Stimulated activated naive CD4-positive, alpha-beta T cell (primary cell): Measurements from ENCODE around the gene GBF1.
"Not testable (repeated sequence)": the region's sequence is repeated elsewhere in the genome, so short reads cannot be mapped to it uniquely, and the experiment has no call there.

ENCODE experiments used
- DNase-seq, 6 experiments: peaks; one replicate each; lab custom pipeline; 2025; lab: John Stamatoyannopoulos, UW

The GBF1 gene

DNA sequence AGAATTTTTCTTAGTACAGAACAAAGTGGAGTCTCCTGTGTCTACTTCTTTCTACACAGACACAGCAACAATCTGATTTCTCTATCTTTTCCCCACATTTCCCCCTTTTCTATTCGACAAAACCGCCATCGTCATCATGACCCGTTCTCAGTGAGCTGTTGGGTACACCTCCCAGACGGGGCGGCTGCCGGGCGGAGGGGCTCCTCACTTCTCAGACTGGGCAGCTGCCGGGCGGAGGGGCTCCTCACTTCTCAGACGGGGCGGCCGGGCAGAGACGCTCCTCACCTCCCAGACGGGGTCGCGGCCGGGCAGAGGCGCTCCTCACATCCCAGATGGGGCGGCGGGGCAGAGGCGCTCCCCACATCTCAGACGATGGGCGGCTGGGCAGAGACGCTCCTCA is 56.0 kb downstream of the GBF1 start:
- DNase-seq: not testable (repeated sequence)

DNA sequence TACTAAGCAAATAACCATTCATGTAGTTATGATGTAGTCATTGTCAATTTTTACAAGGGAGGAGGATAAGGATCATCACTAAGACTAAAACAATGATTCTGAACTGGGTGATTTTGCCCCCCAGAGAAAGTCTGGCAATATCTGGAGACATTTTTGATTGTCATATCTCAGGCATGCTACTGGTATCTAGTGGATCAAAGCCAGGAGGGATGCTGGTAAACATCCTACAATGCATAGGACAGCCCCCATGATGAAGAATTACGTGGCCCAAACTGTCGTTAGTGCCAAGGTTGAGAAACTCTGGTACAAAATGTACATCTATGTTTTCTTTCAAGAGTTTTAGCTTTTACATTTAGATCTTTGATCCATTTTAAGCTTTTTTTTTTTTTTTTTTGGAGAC is 57.3 kb downstream of the GBF1 start:
- DNase-seq: no peak

DNA sequence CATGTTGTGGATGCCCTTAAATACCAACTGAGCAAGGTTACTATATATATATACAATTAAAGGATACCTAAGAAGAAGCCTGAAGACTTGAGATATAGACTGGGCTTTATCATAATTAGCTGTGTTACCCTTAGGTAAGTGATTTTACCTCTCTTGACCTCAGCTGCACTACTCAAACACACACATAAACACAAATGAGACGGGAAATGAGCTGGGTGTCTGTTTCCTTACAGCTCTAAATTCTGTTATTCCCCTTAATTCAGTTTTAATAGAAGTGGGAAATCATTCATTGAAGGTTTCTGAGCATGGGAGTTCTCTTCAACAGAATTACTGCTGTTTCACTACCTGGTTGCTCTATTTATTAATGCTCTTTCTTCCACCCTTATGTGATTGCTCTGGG is 60.7 kb downstream of the GBF1 start:
- no peak for DNase-seq

DNA sequence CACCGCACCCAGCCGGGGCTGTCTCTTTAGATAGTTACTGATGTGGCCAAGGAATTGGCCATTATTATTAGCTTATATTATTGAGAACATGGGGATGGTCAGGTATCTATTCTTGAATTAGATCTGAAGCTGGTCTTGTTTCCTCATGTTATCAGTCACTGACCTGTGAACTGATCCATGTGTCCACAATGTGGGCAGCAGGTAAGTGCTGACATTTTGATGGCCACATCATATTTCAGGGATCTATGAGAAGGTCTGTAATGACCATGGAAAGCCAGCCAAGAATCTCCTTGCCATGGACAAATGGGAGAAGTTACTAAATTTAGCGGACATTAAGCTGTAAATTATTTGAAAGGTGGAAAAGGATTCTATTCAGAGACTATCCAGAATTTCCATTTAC is 61.4 kb downstream of the GBF1 start:
- no peak for DNase-seq

DNA sequence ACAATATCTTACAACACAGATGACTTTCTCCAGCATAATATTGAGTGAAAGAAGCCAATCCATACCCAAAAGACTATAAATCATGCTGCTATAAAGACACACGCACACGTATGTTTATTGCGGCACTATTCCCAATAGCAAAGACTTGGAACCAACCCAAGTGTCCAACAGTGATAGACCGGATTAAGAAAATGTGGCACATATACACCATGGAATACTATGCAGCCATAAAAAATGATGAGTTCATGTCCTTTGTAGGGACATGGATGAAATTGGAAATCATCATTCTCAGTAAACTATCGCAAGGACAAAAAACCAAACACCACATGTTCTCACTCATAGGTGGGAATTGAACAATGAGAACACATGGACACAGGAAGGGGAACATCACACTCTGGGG is 63.0 kb downstream of the GBF1 start:
- DNase-seq: not testable (repeated sequence)

DNA sequence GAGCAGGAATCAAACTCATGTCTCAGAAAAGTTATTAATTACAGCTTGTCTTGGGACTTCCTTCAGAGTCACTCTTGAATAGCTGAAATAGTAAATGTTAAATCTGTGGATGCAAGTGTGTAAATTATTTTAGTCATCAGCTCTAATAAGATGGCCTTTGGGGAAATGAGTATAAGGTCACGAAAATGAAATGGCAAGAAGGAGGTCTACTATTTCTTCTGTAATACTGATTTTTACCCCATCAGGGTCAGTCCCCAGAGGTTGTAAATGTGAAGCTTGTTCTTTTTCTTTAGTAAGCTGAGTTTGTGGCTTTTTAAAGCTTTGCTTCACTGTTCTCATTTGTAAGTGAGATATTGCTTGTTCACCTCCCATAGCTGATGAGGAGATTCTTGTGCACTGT is 63.9 kb downstream of the GBF1 start:
- DNase-seq: no peak

DNA sequence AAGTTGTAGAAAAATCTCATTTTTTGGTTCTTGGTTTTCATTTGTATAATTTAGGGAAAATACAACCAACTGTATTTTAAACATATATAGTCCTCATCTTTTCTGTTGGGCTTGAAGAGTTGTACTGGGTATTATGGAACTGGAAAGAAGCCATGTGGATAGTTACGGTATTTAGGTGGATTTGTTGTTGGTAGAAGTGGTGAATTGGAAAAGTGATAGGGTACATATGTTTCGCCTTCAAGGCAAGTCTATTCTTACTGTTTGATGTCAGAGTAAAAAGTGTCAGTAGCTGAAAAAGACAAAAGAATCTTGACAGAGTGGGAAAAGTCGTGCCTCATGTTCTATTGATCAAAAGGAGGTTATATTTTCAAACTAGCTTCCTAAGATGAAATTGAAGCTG is 64.6 kb downstream of the GBF1 start:
- no peak for DNase-seq

DNA sequence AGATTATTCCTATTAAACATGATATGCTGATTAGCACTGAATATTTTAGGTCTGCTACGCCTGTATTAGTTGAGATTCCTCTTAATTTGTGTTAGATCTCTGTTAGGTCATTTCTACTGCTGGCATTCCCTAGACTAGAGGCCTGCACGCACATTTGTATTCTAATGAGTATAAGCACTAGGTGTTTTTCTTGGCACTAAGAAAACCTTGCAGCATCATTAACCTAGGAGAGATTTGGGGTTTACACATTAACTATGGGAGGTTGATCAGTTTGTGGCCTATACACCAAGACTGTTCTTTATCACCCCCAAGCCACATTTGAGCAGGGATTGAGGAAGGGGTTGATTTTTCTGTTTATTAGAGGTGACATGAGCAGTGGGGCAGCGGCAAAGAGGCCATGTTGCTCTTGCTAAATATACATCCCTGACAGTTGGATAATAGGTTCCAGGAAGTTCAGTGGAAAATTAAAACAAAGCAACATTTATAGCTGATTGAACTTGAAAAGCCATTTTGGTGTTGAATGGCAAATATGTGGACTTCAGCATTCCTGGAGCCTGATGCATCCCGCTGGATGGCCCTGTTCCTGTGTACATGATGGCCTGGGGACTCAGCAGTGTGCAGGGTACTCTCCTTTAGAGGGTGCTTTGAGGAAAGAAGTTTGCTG is 65.2 kb downstream of the GBF1 start:
- no peak for DNase-seq

DNA sequence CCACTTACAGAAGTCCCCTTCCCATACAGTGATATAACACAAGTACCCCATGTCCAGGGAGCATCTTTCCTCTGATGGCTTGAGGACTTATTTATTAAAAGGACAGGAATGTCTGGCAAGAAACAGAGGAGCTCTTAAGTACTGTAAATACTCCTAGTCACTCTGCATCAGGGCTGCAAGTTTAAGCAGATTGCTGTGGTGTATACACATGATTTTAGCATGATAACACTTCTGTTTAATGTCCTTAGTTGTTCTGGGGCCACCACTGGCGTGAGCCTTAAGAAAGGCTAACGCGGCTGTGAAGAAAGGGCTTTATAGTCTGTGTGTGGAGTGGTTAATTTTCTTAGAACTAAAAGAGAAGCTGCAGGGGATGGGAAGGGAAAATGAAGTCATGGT is 65.7 kb downstream of the GBF1 start:
- DNase-seq: no peak

DNA sequence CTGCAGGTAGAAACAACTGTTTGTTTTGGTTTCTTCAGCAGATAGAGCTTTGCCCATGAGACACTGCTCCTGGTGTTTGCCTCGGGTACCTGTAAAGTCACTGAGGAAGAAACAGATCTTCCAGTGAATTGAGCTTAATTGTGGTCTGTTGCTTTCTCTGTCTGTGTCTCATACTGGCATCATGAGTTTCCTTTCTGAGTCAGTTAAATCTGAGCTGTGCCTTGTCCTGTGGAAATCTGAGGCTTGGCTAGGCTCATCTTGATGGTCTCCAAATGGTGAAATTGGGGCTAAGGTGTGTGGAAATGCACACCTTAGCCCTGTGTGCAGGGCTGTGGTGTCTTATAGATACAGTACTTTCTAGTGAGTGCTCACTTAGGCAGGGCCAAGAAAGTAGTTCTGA is 67.4 kb downstream of the GBF1 start:
- DNase-seq: no peak

DNA sequence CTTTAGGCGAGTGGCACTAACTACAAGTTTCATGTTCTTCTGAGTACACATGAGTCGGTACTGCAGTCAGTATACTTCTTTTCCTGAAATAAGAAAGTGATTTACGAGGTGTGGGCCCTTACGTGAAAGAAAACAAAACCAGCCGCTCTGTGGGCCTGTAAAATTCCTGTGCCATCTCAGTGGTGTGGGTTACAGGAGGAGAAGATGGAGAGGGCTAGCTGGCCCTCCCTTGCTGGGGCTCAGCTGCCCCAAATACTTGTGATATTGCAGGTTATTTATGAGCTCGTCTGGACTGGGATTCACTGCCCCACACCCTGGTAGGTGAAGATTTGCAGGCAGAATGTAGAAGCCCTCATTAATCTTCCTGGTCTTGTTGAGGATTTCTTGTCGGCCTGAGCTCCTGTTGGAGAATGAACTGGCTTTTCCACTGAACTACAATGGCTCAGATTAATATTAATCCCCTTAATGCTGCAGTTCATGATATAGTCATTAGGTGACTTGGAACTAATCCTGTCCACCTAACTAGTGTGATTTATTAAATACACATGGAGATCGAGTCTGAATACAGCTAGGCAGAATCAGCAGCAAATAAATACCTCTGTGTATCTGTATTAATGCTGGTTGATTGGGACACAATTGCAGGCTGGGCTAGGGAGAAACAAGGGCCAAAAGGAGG is 68.0 kb downstream of the GBF1 start:
- no peak for DNase-seq

DNA sequence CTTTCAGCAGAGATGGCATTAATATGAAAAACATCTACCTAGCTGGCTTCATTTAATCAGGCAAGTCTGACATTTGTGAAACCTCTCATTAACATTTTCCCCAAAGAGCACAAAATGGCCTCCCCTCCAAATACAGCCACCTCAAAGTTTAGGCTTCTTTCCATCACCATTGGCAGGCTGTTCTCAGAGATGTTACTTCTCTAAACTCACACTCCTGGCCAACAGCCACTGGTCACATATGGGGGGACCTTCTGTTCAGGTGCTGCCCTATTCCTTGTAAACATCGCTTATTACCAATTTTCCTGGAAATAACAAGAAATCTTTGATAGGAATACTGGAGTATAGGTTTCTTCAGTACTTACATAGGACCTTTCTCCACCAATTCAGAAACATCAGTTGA is 69.5 kb downstream of the GBF1 start:
- DNase-seq: no peak

DNA sequence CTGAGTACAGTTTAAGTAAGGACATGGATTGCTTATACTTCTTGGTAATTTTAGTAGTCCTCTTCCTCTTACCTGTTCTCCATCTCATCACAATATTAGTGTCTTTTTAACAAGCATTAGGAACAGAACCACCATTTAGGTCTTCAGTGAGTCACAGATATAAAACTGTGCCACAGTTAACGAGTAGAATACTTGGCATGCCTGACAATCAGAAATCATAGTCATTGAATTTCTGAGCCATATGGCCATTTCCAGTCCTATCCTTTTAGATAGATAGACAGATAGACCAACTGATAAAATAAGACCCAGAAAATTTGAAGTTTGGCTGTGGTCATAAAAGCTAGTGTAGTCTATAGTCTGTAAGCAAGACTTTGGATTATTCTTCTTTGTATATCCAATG is 71.1 kb downstream of the GBF1 start:
- no peak for DNase-seq

DNA sequence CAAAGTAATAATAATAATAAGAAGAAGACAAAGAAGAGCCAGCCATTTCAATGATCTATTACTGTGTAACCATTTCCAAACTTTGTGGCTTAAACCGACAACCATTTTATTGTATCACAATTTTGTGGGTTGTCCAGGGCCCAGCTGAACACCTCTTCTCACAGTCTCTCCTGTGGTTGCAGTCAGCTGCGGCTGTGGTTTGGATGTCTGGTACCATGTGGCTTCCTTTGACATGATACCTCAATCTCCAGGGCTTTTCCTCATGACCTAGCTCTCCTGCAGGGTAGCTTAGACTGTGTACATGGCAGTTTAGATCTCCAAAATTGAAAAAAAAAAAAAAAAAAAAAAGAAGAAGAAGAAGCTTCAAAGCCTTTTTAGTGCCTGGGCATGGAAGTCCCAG is 77.6 kb downstream of the GBF1 start:
- DNase-seq: no peak

DNA sequence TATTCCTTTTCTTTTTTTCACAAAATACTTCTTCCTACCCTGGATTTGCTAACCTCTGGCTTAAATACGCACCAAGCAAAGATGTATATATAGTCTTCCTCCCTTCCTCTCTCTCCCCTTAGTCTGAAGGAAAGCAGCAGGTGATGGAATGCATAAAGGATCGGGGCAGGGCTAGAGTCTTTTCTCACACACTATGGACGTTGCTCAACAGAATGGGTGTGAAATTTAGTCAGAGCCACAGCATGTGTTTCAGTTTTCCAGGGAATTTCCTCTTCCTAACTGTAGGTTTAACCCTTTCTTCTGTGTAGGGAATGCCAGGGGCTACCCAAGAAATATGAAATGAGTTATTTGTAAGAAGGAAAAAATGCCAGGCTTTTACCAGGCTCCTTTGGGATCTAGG is 78.7 kb downstream of the GBF1 start:
- no peak for DNase-seq

DNA sequence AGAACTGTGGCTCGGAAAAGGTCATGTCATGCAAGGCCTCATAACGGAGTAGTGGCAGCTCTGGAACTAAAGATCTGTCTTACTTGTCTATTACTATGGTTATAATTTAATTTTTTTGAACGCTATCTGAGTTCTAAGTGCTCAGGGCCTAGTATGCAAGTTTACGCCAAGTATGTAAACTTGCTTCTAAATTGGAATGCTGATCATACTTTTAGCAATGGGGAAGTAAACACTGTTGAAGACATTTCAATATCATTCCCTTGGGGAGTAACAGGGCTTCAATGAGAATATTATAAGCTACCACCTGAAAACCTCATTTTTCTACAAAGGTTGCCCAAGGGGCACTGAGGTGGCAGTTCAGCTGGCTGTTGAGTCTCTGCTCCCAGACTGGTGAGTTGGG is 80.7 kb downstream of the GBF1 start:
- DNase-seq: no peak

DNA sequence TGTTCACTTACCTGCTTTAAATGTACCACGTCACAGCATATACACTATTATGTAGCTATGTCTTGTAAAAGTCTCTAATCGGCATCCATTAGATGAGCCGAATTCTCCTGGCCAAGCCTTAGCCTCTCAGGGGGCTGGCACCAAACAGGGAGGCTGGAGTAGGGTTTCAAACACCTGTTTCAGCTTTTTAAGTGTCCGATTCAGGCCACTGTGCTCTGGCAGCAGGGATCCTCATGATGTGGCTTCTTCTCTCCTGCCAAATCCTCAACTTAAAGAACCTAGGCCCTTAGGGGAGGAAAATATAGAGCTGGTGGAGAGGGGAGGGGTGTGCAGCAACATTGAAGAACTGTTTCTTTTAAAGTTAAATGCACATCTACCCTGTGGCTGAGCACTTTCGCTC is 81.7 kb downstream of the GBF1 start:
- no peak for DNase-seq

DNA sequence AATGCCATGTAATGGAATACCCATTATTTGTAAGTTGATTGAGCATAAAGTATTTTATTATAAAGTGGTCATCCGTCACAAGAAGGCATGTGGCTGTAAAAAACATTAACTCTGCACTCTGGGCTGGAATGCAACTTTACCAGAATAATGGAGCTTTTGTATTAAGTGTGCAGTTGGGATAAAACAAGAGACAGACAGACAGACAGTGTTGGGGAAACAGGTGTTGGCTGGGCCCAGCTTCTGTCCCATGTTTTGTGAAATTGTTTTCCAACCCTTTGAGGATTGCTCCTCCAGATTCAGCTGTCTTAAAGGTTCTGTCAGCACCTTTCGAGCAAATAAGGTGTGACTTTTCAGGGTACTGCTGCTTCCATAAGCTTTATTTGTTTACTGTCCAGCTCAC is 82.3 kb downstream of the GBF1 start:
- DNase-seq: no peak

DNA sequence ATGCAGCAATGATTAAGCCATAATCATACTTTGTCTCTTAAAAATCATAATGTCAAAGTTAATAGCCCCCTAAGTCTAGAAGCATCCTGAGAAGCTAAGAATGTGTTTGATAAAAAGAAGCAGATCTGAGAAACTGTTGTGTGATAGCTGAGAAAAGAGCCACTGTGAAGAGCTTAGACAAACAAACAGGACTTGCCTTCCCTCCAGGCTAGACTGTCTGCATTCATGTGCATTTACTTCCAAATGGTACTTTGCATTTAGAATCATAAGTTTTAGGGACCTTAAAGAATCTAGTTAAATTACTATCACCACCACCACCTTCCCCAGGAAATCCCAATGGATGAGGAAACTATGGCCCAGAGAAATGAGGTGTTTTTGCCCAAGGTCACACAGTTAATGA is 87.4 kb downstream of the GBF1 start:
- no peak for DNase-seq

DNA sequence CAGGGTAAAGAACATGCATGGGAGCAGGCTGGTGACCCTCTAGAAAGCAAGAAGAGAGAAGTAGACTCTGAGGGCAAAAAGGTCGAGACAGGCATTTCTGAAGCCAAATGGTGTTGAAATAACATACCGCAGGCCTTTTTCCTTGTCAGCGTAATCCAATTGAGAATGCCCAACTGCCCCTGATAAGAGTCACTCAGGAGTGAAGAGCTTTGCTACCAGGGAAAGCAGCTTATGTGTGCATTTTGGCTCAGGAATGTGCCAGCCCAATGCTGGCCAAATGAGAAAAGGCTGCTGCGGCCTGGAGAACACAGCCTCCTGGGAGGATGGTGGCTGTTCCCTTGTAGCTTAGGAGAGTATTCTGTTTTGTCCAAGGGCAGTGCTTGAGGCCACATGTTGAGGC is 88.8 kb downstream of the GBF1 start:
- no peak for DNase-seq

DNA sequence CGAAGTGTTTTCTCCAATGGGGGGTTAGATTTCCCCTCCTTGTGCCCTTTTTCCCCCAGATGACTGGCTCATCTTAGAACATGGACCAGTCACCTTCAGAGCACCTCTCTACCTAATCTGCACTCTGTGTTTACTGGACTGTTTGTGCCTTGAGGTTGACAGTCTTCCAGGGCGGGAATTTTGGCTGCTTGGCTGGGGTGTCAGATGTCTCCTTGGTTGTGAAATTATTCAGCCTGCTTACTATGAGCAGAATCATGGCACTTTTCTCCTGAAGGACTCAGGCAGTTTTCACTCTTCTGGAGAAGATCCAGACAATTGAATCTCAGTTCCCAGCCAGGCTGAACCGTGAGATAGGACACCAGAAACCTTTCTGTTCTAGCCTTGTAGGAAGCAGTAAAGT is 89.9 kb downstream of the GBF1 start:
- no peak for DNase-seq

DNA sequence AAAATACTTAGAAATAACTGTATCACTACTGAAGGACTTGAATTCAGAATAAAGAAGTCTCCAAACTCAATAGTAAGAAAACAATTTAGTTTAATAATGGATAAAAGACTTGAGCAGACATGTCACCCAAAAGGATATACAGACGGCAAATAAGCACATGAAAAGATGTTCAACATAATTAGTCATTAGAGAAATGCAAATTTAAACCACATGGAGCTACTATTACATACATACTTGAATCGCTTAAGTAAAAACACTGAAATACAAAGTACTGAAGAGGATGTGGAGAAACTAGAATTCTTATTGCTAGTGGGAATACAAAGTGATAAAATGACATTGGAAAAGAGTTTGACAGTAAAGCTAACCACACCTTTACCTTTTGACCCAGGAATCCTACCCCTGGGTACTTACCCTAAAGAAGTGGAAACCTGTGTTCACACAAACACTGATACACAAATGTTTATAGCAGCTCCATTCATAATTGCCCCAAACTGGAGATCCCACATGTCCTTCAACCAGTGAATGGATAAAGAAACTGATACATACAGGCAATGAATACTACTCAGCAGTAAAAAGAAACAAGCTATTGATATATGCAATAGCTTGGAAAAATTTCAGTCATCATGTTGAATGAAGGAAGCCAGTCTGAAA is 95.8 kb downstream of the GBF1 start:
- no peak for DNase-seq

DNA sequence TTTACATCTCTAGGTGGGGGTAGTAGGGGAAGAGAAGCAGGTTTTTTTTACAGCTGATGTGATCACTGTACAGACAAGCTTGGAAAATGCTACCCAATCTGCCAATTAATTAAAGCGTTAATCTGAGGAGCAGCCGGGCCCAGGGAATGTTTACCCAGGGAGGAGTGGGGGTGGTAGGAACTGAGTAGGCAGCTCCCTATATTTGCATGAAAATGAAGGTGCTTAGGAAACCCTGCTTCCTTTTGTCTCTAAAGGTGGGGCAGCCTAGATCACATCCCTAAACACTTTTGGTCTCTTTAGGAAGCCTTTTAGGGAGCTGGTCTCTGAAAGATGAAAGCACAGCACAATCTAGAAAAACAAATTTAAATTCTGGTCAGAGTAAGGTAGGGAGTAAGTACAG is 97.1 kb downstream of the GBF1 start:
- no peak for DNase-seq

DNA sequence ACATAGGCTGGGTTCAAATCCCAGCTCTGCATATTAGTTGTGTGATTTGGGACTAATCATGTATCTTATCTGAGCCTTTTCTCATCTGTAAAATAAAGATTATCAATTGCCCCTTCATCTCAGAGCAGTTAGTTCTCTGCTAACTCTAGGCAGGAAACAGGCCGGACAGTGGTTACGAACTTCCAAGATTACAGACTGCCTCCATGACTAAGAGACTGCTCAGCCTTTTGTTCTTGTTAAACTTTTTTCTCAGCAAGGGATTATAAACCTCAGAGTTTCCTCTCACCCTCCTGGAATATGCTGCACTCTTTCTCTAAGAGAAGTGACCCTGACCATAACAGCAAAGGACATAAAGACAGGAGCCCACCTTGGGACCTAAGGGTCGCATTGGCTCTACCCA is 97.6 kb downstream of the GBF1 start:
- DNase-seq: no peak
